Stimulated activated naive CD8-positive, alpha-beta T cell treated with anti-CD3 and anti-CD28 coated beads, Interleukin-15, amount 100 ng/mL, for 72 hours (primary cell): ENCODE results near the gene TRIM9.

Source experiments
- ATAC-seq: fragments of 150-1000 bp; cut with Tn5 transposase; 2 replicates; pipeline ENCODE4 v1.10.0; 2021; ENCODE audit warnings: mild to moderate bottlenecking, moderate library complexity
- DNase-seq, 2 donors: peaks; one replicate each; pipeline ENCODE4 v3.0.0; 2021 to 2022
- H3K27ac Mint-ChIP-seq, 2 donors: one replicate each; pipeline ENCODE4 v1.8.0; 2022; ENCODE audit warnings: mild to moderate bottlenecking in 2 of 2, mixed read lengths in 2 of 2, moderate library complexity in 2 of 2
- H3K27me3 Mint-ChIP-seq: one replicate; pipeline ENCODE4 v1.8.0; 2022; ENCODE audit warnings: mixed read lengths
- H3K4me1 Mint-ChIP-seq: one replicate; pipeline ENCODE4 v1.8.0; 2022; ENCODE audit warnings: mild to moderate bottlenecking, mixed read lengths
- H3K4me3 Mint-ChIP-seq, 2 donors: one replicate each; pipeline ENCODE4 v1.8.0; 2022; ENCODE audit warnings: mild to moderate bottlenecking in 2 of 2, mixed read lengths in 2 of 2, moderate library complexity in 1 of 2
- H3K9me3 Mint-ChIP-seq, 2 donors: one replicate each; pipeline ENCODE4 v1.8.0; 2022; ENCODE audit warnings: mixed read lengths in 2 of 2

Gene TRIM9

DNA sequence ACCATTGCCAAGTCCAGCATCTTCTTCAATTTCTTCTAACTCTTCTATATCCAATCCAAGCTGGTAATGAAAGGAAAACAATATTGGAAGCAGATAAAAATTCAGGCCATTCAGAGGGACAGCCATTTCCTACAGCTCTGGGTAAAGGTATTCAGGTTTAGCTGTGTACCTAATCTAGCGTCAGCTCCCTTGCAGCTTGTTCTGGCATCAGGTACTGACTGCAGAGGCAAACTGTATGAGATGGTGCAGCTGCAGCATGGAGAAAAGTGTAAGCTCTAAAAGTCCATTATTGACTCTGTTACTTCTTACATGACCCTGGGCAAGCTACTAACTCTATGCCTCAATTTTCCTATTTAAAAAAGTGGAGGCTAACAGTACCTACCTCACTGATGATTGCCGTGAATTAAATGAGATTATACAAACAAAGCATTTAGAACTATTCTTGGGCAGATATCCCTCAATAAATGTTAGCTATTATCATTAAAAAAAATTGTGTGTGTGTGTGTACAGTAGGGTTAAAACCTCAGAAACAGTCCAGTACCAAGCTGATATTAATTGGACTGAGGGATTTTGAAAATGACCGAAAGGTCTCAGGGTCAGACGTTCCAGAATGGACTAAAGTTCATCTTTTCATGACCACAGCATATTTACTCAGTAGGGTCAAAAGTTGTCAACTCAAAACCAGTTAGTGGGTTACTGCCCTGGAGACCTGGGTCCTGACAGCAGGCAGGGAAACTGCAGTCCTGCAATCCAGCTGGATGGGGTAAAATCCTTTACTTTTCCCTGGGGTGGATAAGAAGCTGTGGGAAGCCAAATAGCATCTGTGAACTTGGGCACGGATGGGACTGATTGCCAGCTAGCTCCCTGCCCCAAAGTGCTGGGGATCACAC, 159.5 kb downstream of the TRIM9 start:
- H3K27me3 Mint-ChIP-seq = peaks cover 8% of the 10 kb centered on the region
- H3K4me3 Mint-ChIP-seq = no peak overlapping the region
- H3K9me3 Mint-ChIP-seq = no peaks in the 10 kb centered on the region
- no peak overlapping the region for H3K27ac Mint-ChIP-seq
- DNase-seq = no peak
- no peak for ATAC-seq
- peaks cover 6% of the 10 kb centered on the region for H3K4me1 Mint-ChIP-seq

DNA sequence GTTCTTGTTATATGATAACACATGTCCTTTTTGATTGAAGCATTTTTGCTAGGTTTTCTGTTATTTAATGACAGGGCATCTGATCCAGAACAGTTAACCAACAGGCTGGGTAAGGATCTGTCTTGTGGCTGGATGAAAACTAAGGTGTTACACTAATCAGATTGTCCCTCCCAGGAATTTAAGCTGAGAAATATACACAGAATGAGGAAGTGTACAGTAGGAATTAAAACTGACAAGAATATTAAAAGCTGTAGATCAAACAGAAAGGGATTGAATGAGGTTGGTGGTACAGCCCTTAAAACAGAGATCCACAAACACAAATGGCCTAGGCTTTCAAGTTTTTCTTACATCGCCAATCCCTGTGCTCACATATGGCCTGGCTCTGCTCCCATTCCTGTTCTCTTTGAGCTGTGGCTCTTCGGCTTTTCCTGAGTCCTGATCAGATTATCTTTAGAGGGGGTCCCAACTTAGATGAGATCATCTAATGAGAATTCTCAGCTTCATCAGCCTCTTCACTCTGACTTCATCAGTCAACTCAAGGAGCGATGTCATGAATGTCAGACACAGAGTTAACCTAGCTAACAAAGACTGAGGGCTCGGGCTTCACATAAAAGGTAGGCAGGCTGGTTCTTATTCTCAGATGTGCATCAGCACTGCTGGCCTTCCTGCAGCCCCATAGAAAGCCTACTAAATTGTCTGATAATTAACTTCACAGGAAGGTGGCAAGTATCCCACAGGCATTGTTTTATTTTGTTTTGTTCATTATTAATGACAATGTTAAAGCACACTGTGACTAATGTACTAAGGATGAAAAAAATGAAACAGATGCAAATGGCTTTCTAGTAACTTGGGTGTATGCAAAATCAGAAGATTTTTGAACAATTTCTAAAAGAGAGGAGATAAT, 162.1 kb downstream of the TRIM9 start:
- no peak overlapping the region for H3K4me3 Mint-ChIP-seq
- ATAC-seq = no peak
- DNase-seq = no peak
- H3K27ac Mint-ChIP-seq = no peak overlapping the region
- H3K4me1 Mint-ChIP-seq = peaks cover 6% of the 10 kb centered on the region
- H3K27me3 Mint-ChIP-seq = peaks cover 6% of the 10 kb centered on the region
- no peaks in the 10 kb centered on the region for H3K9me3 Mint-ChIP-seq

DNA sequence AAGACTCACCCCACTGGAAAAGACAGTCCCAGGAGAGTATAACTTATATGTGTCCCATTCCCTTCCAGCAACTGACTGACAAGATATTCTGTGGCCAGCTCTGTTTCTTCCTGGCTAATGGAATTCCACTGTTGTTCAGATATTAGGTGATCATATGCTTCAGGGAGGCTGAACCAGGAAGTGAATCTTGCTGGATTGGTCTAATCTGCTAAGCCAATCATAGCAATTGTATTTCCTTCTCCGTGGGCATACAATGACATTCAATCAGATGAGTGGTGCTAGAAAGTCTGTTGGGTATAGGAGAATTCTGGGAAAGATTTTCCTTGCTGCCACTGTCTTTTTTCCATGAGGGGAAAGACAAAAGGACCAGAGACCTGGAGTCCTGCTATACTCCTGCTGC, 162.7 kb downstream of the TRIM9 start:
- Mint-ChIP-seq H3K27me3 (peaks cover 6% of the 10 kb centered on the region), H3K27ac (no peak overlapping the region), H3K4me3 (no peak overlapping the region), H3K9me3 (no peaks in the 10 kb centered on the region), H3K4me1 (peaks cover 6% of the 10 kb centered on the region)
- ATAC-seq (no peak), DNase-seq (no peak)

DNA sequence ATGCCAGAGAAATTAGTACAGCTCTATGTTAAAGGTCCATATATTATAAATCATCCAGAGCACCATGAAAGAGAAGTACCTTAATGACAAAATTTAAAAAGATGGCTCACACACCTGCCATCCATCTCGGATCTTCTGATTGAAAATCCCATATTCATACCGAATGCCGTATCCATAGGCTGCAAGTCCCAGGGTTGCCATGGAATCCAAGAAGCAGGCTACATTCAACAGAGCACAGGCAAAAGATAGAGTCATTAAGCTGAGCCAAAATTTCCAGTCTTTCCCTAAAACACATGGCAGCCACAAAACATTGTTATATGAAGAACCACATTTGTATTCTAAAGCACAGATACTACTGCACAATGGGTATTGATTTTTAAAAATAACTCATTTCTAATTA, 163.3 kb downstream of the TRIM9 start:
- DNase-seq (no peak), ATAC-seq (no peak)
- Mint-ChIP-seq H3K27me3 (peaks cover 1% of the 10 kb centered on the region), H3K27ac (no peak overlapping the region), H3K9me3 (no peaks in the 10 kb centered on the region), H3K4me3 (no peak overlapping the region), H3K4me1 (peaks cover 1% of the 10 kb centered on the region)

DNA sequence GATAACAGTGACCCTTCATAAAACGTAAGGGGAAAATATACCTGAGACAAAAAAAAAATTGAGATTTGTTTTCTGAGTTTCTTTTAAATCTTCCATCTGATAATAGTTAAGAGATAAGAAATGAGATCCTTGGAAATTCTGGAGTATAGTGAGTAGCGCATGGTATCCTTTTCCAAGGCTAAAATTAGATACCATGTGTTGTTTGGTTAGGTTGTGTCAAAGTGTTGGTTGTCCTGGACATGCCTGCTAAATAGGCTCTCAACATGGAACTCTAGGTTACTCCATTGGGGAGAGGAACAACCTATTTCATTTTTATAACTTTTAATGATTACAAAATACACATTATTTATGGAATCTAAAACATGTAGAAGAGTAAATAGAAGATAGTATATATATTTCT, 165.4 kb downstream of the TRIM9 start:
- ATAC-seq (no peak), DNase-seq (no peak)
- peaks cover 8% of the 10 kb centered on the region for H3K27me3 Mint-ChIP-seq
- H3K4me3 Mint-ChIP-seq = no peak overlapping the region
- no peaks in the 10 kb centered on the region for H3K9me3 Mint-ChIP-seq
- H3K27ac Mint-ChIP-seq = peak overlapping the region in 1 of 2 donors; percentile 34
- H3K4me1 Mint-ChIP-seq = no peaks in the 10 kb centered on the region

DNA sequence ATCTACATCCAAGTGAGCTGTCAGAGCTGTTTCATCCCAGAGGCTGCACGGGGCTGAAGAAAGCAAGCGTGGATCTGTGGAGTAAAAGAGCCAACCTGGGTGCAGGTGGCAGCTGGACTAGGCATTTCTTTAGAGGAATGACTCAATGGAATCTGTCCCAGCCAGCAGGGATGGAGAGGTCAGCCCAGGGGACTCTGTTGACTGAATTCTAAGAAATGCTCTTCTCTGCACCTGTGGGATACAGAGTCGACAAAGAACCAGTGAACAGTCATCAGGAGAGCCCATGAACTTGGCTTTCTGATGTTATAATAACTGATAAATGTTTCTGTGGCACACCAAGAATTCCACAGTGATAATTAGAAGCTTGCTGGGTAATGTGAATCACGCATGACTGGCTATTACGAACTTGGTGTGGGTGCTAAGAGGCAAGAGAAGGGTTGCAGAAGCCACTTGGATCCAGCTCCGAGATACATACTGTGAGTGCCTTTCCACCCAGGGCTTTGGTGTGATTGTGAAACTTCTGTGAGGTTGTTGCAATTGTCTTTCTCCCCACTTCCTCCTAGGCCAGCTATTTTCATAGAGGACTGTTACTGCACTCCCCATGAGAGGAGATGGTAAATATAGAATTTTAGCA, 166.8 kb downstream of the TRIM9 start:
- no peak overlapping the region for H3K4me3 Mint-ChIP-seq
- no peaks in the 10 kb centered on the region for H3K4me1 Mint-ChIP-seq
- H3K27me3 Mint-ChIP-seq = peaks cover 8% of the 10 kb centered on the region
- no peaks in the 10 kb centered on the region for H3K9me3 Mint-ChIP-seq
- no peak for ATAC-seq
- H3K27ac Mint-ChIP-seq = no peak overlapping the region
- no peak for DNase-seq

DNA sequence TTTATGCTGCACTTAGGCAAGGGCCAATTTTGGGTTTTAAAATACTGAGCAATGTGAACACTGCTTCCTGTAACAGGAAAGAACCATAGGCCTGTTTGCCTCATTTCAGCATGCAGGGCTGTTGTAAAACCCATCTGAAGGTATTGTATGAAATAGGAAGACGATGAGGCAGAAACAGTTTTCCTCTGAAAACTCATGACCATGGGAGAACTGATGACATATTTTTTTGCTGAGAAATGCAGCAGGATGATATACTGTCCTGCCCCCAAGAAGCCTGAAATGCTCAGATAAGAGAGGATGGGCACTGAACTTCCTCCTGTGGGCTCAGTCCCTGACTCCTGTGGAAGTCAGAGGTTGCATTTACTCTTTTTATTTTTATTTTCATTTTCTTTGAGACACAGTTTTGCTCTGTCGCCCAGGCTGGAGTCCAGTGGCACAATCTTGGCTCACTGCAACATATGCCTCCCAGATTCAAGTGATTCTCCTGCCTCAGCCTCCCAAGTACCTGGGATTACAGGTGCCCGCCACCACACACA, 168.0 kb downstream of the TRIM9 start:
- Mint-ChIP-seq H3K4me1 (no peaks in the 10 kb centered on the region), H3K27me3 (peaks cover 8% of the 10 kb centered on the region), H3K9me3 (no peaks in the 10 kb centered on the region), H3K27ac (no peak overlapping the region), H3K4me3 (no peak overlapping the region)
- no peak for ATAC-seq
- DNase-seq = no peak
